ENCODE measurements around the gene CENPU. TPM values are rescaled to one million over a fixed set of nuclear protein-coding genes. Genes with fewer than 3 reads are reported as not detected.
"Not testable (repeated sequence)": the region's sequence is repeated elsewhere in the genome, so short reads cannot be mapped to it uniquely, and the experiment has no call there.

Gene CENPU
- total RNA-seq, 2 donors from 2014 or later, result 2.6 to 15.5 TPM

GRCh38 chr4:184657144-184657543 is 76.8 kb downstream of the CENPU start:
- H3K4me3 ChIP-seq, result no peak overlapping the region
- 92% methylated on average over 3 of the region's 3 CpGs for whole genome bisulfite sequencing
- no peak for DNase-seq (ENCODE audit: low spot score)
- H3K4me1 ChIP-seq (replicated peaks), result no peaks in the 10 kb centered on the region
- H3K27me3 ChIP-seq (replicated peaks; ENCODE audit: insufficient read depth), result no peaks in the 10 kb centered on the region
- H3K36me3 ChIP-seq, result no peaks in the 10 kb centered on the region
- TF ChIP-seq POLR2AphosphoS5 (IDR thresholded peaks at IDR 0.05), result no peak
- no peak for TF ChIP-seq CTCF (IDR thresholded peaks at IDR 0.05)
- TF ChIP-seq POLR2A (IDR thresholded peaks at IDR 0.05), result no peak
- intact Hi-C loops (cut with DNase I), result no loop called here
- no peaks in the 10 kb centered on the region for H3K9me3 ChIP-seq
- H3K27ac ChIP-seq, result no peak overlapping the region

GRCh38 chr4:184655889-184656869 is 77.7 kb downstream of the CENPU start:
- DNase-seq (ENCODE audit: low spot score), result no peak
- TF ChIP-seq POLR2A (IDR thresholded peaks at IDR 0.05), result no peak
- no peak for TF ChIP-seq POLR2AphosphoS5 (IDR thresholded peaks at IDR 0.05)
- TF ChIP-seq CTCF (IDR thresholded peaks at IDR 0.05), result no peak
- H3K27me3 ChIP-seq (replicated peaks; ENCODE audit: insufficient read depth), result no peaks in the 10 kb centered on the region
- no peaks in the 10 kb centered on the region for H3K9me3 ChIP-seq
- H3K4me3 ChIP-seq, result no peak overlapping the region
- intact Hi-C loops (cut with DNase I), result no loop called here
- no peak overlapping the region for H3K27ac ChIP-seq
- no peaks in the 10 kb centered on the region for H3K36me3 ChIP-seq
- H3K4me1 ChIP-seq (replicated peaks), result no peaks in the 10 kb centered on the region
- WGBS, result 95% methylated on average over 8 of the region's 8 CpGs

- no peaks in the 10 kb centered on the region for H3K4me1 ChIP-seq (replicated peaks)
- no peaks in the 10 kb centered on the region for H3K27me3 ChIP-seq (replicated peaks; ENCODE audit: insufficient read depth)
- intact Hi-C loops (cut with DNase I), result no loop called here
- H3K9me3 ChIP-seq, result no peaks in the 10 kb centered on the region
- 22% methylated on average over 2 of the region's 2 CpGs for WGBS
- H3K4me3 ChIP-seq, result no peak overlapping the region
- no peak for TF ChIP-seq POLR2A (IDR thresholded peaks at IDR 0.05)
- no peak for TF ChIP-seq CTCF (IDR thresholded peaks at IDR 0.05)
- TF ChIP-seq POLR2AphosphoS5 (IDR thresholded peaks at IDR 0.05), result no peak
- no peaks in the 10 kb centered on the region for H3K36me3 ChIP-seq
- H3K27ac ChIP-seq, result no peak overlapping the region
- no peak for DNase-seq (ENCODE audit: low spot score)
These were observed 80.2 kb downstream of the CENPU start for GRCh38 chr4:184653650-184654049.

- H3K27me3 ChIP-seq (replicated peaks; ENCODE audit: insufficient read depth); H3K36me3 ChIP-seq; intact Hi-C loops (cut with DNase I); H3K4me3 ChIP-seq; H3K4me1 ChIP-seq (replicated peaks); H3K9me3 ChIP-seq; H3K27ac ChIP-seq; DNase-seq (ENCODE audit: low spot score): not testable (repeated sequence)
These were observed 81.2 kb downstream of the CENPU start for GRCh38 chr4:184652681-184653080.

- TF ChIP-seq POLR2AphosphoS5 (IDR thresholded peaks at IDR 0.05) (no peak), CTCF (IDR thresholded peaks at IDR 0.05) (no peak), POLR2A (IDR thresholded peaks at IDR 0.05) (no peak)
- WGBS, result 90% methylated on average over 8 of the region's 8 CpGs
- peaks cover 12% of the 10 kb centered on the region for H3K4me1 ChIP-seq (replicated peaks)
- no peaks in the 10 kb centered on the region for H3K27me3 ChIP-seq (replicated peaks; ENCODE audit: insufficient read depth)
- H3K4me3 ChIP-seq, result no peak overlapping the region
- no peaks in the 10 kb centered on the region for H3K36me3 ChIP-seq
- no peaks in the 10 kb centered on the region for H3K9me3 ChIP-seq
- intact Hi-C loops (cut with DNase I), result no loop called here
- DNase-seq (ENCODE audit: low spot score), result no peak
- H3K27ac ChIP-seq, result no peak overlapping the region
These were observed 82.0 kb downstream of the CENPU start for GRCh38 chr4:184651899-184652298.
